Measurements from ENCODE around the gene HOXD12. TPM values are rescaled to one million over a fixed set of nuclear protein-coding genes. Genes with fewer than 3 reads are reported as not detected.

The HOXD12 gene
- total RNA-seq, 4 donors from 2014 or later = 0.27 TPM; not detected in 3

DNA sequence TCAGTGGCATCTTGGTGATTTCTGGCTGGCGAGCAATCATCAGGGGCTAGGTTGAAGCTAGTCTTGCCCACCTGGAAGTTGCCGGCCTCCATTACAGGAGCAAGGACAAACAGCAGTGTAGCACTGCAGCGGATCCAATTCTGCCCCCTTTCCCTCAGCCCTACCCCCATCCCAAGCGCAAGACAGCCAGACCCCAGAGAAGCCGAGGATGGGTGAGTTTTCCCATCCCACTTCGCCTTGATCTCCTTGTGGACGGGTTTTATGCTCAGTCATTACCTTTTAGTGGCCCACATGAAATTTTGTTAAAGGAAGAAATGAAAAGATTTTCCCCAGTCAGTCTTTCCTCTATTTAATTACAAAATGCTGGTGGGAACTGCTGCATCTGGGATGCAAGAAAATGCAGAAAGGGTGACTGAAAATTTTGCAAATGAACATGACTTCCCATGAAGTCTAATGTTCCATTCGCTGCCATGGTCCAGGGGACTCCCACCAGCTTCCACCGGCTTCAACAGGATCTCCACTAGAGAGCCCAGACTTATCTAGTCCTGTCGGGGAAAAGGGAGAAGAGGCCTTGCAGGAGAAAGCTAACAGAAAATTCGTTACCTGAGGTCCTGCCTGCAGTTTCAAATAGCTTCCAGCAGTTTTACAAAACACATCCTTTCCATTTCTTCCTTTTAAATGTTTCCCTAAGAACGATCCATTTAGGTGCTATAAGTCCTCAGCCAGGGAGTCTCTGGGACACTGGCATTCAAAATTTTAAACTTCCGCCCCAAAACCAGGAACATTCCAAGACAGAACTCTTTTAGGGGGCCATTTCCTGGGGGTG lies 21.0 kb downstream of the HOXD12 start:
- no peak overlapping the region for H3K4me3 ChIP-seq (ENCODE audit: low read depth, poor library complexity, severe bottlenecking)
- peak in 1 of 2 donors; percentile 68 for DNase-seq (ENCODE audit: low spot score in 2 of 2)
- TF ChIP-seq POLR2A (IDR thresholded peaks at IDR 0.05) = no peak
- TF ChIP-seq, protein P1, sequence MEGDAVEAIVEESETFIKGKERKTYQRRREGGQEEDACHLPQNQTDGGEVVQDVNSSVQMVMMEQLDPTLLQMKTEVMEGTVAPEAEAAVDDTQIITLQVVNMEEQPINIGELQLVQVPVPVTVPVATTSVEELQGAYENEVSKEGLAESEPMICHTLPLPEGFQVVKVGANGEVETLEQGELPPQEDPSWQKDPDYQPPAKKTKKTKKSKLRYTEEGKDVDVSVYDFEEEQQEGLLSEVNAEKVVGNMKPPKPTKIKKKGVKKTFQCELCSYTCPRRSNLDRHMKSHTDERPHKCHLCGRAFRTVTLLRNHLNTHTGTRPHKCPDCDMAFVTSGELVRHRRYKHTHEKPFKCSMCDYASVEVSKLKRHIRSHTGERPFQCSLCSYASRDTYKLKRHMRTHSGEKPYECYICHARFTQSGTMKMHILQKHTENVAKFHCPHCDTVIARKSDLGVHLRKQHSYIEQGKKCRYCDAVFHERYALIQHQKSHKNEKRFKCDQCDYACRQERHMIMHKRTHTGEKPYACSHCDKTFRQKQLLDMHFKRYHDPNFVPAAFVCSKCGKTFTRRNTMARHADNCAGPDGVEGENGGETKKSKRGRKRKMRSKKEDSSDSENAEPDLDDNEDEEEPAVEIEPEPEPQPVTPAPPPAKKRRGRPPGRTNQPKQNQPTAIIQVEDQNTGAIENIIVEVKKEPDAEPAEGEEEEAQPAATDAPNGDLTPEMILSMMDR (IDR thresholded peaks at IDR 0.05) = no peak
- 44 to 49% methylated on average over 13 of the region's 13 CpGs for WGBS, 2 donors
- intact Hi-C loops (cut with DNase I; ENCODE audit: low total_unique reads) = loop anchor here (5.0 to 10.0 kb wide), 2 partner anchors 517 to 1034 kb away; no protein-coding TSS in a partner anchor

DNA sequence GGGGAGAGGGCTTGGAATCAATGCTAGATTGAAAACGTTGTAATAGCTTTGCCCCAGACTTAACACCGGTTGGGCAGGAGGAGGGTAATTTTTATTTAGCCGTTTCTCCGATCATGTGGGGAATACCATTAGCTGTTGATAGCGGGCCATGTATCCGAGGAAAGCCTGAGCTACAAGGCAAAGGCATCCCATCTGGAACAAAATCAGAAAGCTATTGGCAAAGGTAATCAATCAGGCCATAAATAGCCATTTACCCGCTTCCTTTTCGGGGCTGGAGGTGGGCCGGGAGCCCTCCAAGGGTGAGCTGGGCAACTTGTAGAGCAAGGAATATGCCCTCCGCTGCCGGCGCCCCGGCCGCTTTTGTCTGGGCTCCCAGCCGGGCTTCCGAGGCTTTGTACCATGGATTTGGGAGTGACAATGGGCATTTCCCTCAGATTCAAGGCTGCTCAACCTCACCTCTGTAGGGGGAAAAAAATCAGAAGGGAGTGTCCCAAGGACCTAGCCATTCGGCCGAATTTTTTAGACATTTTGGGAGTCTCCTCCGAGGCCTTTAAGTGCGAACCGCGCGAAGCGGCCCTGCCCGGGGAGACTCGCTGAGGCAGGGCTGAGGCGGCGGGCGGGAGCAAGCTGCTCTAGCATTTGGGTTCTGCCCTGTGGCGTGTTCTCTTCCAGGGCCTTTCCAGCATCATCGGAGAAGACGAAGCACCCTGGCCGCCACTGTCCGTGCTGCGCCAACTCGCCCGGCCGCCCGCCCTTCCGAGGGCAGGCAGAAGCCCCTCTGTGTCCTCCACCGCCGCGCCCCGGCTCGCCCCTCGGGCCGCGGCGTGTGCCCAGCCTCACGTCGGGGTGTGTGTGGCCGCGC lies 21.8 kb downstream of the HOXD12 start:
- no peak overlapping the region for H3K4me3 ChIP-seq (ENCODE audit: low read depth, poor library complexity, severe bottlenecking)
- 25 to 26% methylated on average over 44 to 53 of the region's 53 CpGs for WGBS, 2 donors
- TF ChIP-seq POLR2A (IDR thresholded peaks at IDR 0.05) = no peak
- TF ChIP-seq, protein P1 (IDR thresholded peaks at IDR 0.05) = no peak
- intact Hi-C loops (cut with DNase I; ENCODE audit: low total_unique reads) = loop anchor here (5.0 to 10.0 kb wide), 2 partner anchors 516 to 1033 kb away; no protein-coding TSS in a partner anchor
- peak in 1 of 2 donors; percentile 74 for DNase-seq (ENCODE audit: low spot score in 2 of 2)

DNA sequence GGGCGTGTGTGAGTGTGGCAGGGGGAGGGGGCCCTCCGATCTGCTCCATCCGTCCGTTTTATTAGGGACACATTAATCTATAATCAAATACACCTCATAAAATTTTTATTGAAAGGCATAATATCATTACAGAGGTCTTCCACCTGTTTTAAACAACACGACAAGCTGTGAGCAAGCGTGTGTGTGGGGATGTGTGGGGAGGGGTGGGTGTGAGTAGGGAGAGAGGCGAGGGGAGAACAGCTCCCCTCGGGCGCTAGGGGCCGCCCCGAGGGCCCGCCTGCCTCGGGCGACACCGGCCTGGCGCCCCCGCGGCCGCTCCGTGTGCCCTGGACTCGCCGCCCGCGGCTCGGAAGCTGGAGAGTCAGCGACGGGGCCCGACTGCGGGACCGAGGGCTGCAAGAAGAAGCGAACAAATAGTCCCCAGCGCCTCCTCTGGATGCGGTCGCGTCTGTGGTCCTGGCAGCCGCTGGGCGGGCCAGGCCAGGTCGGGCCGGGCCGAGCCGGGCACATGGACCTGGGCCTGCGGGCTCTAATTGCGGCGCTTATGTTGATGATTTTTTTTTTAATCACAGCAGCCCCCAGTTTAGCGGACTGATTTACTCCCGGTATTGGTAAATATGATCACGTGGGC lies 22.6 kb downstream of the HOXD12 start:
- whole genome bisulfite sequencing, 2 donors = 4 to 5% methylated on average over 43 to 47 of the region's 47 CpGs
- intact Hi-C loops (cut with DNase I; ENCODE audit: low total_unique reads) = loop anchor here (5.0 to 10.0 kb wide), 2 partner anchors 515 to 1033 kb away; no protein-coding TSS in a partner anchor
- no peak for TF ChIP-seq POLR2A (IDR thresholded peaks at IDR 0.05)
- TF ChIP-seq, protein P1 (IDR thresholded peaks at IDR 0.05) = no peak
- peak overlapping the region; percentile 38 for H3K4me3 ChIP-seq (ENCODE audit: low read depth, poor library complexity, severe bottlenecking)
- DNase-seq (ENCODE audit: low spot score in 2 of 2) = no peak

- intact Hi-C loops (cut with DNase I; ENCODE audit: low total_unique reads) = loop anchor here (5.0 to 10.0 kb wide), 2 partner anchors 514 to 1032 kb away; no protein-coding TSS in a partner anchor
- TF ChIP-seq, protein P1 (IDR thresholded peaks at IDR 0.05) = no peak
- TF ChIP-seq POLR2A (IDR thresholded peaks at IDR 0.05) = no peak
- peak; percentile 60 to 96 for DNase-seq (ENCODE audit: low spot score in 2 of 2)
- H3K4me3 ChIP-seq (ENCODE audit: low read depth, poor library complexity, severe bottlenecking) = peak within 1 kb of the TSS; percentile 38
- WGBS, 2 donors = 6% methylated on average over 13 to 30 of the region's 84 CpGs
Observed at GRCh38 chr2:176122683-176123410, 23.3 kb downstream of the HOXD12 start, which contains the start of gene HOXD9. TSS of gene HOXD9 (plus strand) at chr2:176122719. CDS start at chr2:176122769, 50 bp downstream.

All from lower leg skin (tissue), 4 donors.